GM12873 (cell line): ENCODE measurements around the gene LCN6.

Experiments
- CTCF ChIP-seq: IDR thresholded peaks from 2 replicates; pipeline ENCODE4 v1.5.1; 2012; ENCODE audit warnings: low read depth, mild to moderate bottlenecking, moderate library complexity, low read length, control low read depth; ENCODE audit not compliant: insufficient read depth; ENCODE audit errors: missing control alignments

LCN6 gene

GRCh38 chr9:136732444-136733178, 15.7 kb downstream of the LCN6 start:
- no peak for TF ChIP-seq CTCF

GRCh38 chr9:136729926-136730325, 18.4 kb downstream of the LCN6 start:
- no peak for TF ChIP-seq CTCF

- no peak for TF ChIP-seq CTCF
These were observed 19.2 kb downstream of the LCN6 start for GRCh38 chr9:136729144-136729543.

- TF ChIP-seq CTCF = no peak
These were observed 19.7 kb downstream of the LCN6 start for GRCh38 chr9:136728548-136729123.

- TF ChIP-seq CTCF = peak; percentile 88
These were observed 20.2 kb downstream of the LCN6 start for GRCh38 chr9:136728080-136728547.

- TF ChIP-seq CTCF = peak; percentile 86
These were observed 21.6 kb downstream of the LCN6 start for GRCh38 chr9:136726631-136727191.

- TF ChIP-seq CTCF = no peak
These were observed 22.2 kb downstream of the LCN6 start for GRCh38 chr9:136726118-136726517.
